Activated CD4-positive, alpha-beta T cell treated with anti-CD3 and anti-CD28 coated beads, Interleukin-2, amount 10 ng/mL, durations not matched to agents 24 days and 14 days (primary cell): ENCODE measurements around the gene MAN1C1. TPM values are rescaled to one million over a fixed set of nuclear protein-coding genes. Genes with fewer than 3 reads are reported as not detected.
"Not testable (repeated sequence)": the region's sequence is repeated elsewhere in the genome, so short reads cannot be mapped to it uniquely, and the experiment has no call there.

Experiments used
- DNase-seq: peaks from one replicate; pipeline ENCODE4 v3.0.0; 2022
- H3K27ac Mint-ChIP-seq: one replicate; pipeline ENCODE4 v1.8.0; 2022; ENCODE audit warnings: mild to moderate bottlenecking, mixed read lengths
- H3K27me3 Mint-ChIP-seq: one replicate; pipeline ENCODE4 v1.8.0; 2022; ENCODE audit warnings: mixed read lengths
- H3K36me3 Mint-ChIP-seq: one replicate; pipeline ENCODE4 v1.8.0; 2022; ENCODE audit warnings: low read depth, mild to moderate bottlenecking, mixed read lengths
- H3K4me1 Mint-ChIP-seq: one replicate; pipeline ENCODE4 v1.8.0; 2021; ENCODE audit warnings: mixed read lengths
- H3K4me3 Mint-ChIP-seq: one replicate; pipeline ENCODE4 v1.8.0; 2022; ENCODE audit warnings: mild to moderate bottlenecking, moderate library complexity, mixed read lengths
- H3K9me3 Mint-ChIP-seq: one replicate; pipeline ENCODE4 v1.8.0; 2021; ENCODE audit warnings: mixed read lengths
- intact Hi-C: fragments of 100-400 bp; cut with micrococcal nuclease; formaldehyde crosslinking; loops from one replicate; pipeline ENCODE4 v1.15.1; 2023
- total RNA-seq: library from RNA; stranded (reverse); gene quantifications from 2 replicates; pipeline ENCODE4 v1.2.3, GENCODE V29; 2022

The MAN1C1 gene
- total RNA-seq, 1 donor from 2014 or later = 2.9 TPM

DNA sequence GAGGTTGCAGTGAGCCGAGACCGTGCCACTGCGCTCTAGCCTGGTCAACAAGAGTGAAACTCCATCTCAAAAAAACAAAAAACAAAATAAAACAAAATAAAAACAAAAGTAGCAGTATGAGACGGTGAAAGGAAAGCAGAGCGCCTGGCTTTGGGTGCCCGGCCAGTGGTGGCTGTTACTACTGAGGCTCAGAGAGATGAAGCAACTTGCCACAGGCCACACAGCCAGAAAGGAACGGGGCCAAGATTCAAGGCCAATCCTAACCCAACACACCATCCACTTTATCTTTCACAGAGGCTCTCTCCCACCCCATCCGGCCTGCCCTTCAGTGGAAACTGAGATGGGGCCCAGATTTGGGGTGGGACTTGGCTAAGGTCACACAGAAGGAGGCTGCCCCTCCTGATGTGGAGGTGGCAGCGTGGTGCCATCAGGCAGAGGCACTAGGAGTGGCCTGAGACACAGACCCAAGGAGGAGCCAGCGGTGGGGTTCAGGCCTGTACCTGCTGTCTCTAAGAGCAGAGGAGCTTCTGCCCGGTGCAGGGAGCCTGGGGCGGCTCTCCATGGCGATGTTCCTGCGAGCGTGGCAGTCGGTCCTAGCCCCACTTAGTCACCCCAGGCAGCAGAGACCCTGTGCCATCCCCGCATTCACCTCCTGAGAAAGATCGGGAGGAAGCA, 40.0 kb upstream of the MAN1C1 start:
- no peak overlapping the region for H3K27ac Mint-ChIP-seq
- no peak for DNase-seq
- H3K27me3 Mint-ChIP-seq = peaks cover 2% of the 10 kb centered on the region
- intact Hi-C loops = no loop called here
- peaks cover 1% of the 10 kb centered on the region for H3K4me1 Mint-ChIP-seq
- H3K9me3 Mint-ChIP-seq = no peaks in the 10 kb centered on the region
- H3K4me3 Mint-ChIP-seq = no peak overlapping the region
- no peaks in the 10 kb centered on the region for H3K36me3 Mint-ChIP-seq

- intact Hi-C loops = no loop called here
- no peak for DNase-seq
- no peaks in the 10 kb centered on the region for H3K36me3 Mint-ChIP-seq
- H3K4me1 Mint-ChIP-seq = peaks cover 1% of the 10 kb centered on the region
- H3K9me3 Mint-ChIP-seq = no peaks in the 10 kb centered on the region
- H3K4me3 Mint-ChIP-seq = no peak overlapping the region
- H3K27ac Mint-ChIP-seq = no peak overlapping the region
- H3K27me3 Mint-ChIP-seq = peaks cover 2% of the 10 kb centered on the region
Observed at GRCh38 chr1:25577134-25577920, 39.3 kb upstream of the MAN1C1 start.

GRCh38 chr1:25579292-25580252, 37.0 kb upstream of the MAN1C1 start:
- Mint-ChIP-seq H3K4me1 (no peaks in the 10 kb centered on the region), H3K27ac (no peak overlapping the region), H3K9me3 (no peaks in the 10 kb centered on the region), H3K4me3 (no peak overlapping the region), H3K27me3 (peaks cover 10% of the 10 kb centered on the region), H3K36me3 (no peaks in the 10 kb centered on the region)
- no peak for DNase-seq
- intact Hi-C loops = no loop called here

- Mint-ChIP-seq H3K4me1 (no peaks in the 10 kb centered on the region), H3K4me3 (no peak overlapping the region), H3K27ac (no peak overlapping the region)
Observed at GRCh38 chr1:25580927-25581326, 35.7 kb upstream of the MAN1C1 start.

GRCh38 chr1:25581764-25582163, 34.8 kb upstream of the MAN1C1 start:
- no peak for DNase-seq
- intact Hi-C loops = no loop called here
- Mint-ChIP-seq H3K4me3 (no peak overlapping the region), H3K36me3 (no peaks in the 10 kb centered on the region), H3K9me3 (no peaks in the 10 kb centered on the region), H3K4me1 (no peaks in the 10 kb centered on the region), H3K27ac (no peak overlapping the region), H3K27me3 (peaks cover 15% of the 10 kb centered on the region)

More at GRCh38 chr1:25580927-25581326, 35.7 kb upstream of the MAN1C1 start:
- DNase-seq = no peak
- Mint-ChIP-seq H3K36me3 (no peaks in the 10 kb centered on the region), H3K9me3 (no peaks in the 10 kb centered on the region), H3K27me3 (peaks cover 15% of the 10 kb centered on the region)
- intact Hi-C loops = no loop called here

GRCh38 chr1:25583519-25584370, 32.8 kb upstream of the MAN1C1 start:
- Mint-ChIP-seq H3K36me3 (no peaks in the 10 kb centered on the region), H3K4me3 (no peak overlapping the region), H3K27me3 (peaks cover 20% of the 10 kb centered on the region), H3K4me1 (no peaks in the 10 kb centered on the region), H3K27ac (no peak overlapping the region), H3K9me3 (no peaks in the 10 kb centered on the region)
- intact Hi-C loops = no loop called here
- no peak for DNase-seq

DNA sequence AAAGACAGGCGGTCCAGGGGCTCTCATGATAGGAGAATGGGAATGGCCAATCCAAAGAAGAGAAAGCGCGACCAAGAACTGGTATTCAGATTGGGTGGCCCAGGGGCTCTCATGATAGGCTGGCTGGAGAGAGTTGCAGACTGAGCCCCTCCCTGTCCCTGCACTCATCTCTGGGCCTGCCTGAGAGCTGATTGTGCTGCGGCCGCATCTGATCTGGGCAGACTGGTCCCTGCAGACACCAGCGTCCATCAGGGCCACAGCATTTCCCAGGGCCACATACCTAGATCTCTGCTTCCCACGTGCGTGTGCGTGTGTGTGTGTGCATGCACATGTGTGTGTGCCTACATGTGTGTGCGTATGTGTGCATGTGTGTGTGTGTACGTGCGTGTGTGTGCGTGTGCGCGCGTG, 30.4 kb upstream of the MAN1C1 start:
- Mint-ChIP-seq H3K4me3 (no peak overlapping the region), H3K36me3 (no peaks in the 10 kb centered on the region), H3K27ac (no peak overlapping the region), H3K27me3 (peaks cover 29% of the 10 kb centered on the region), H3K4me1 (no peaks in the 10 kb centered on the region), H3K9me3 (no peaks in the 10 kb centered on the region)
- intact Hi-C loops = no loop called here
- no peak for DNase-seq

- intact Hi-C loops = no loop called here
- Mint-ChIP-seq H3K27me3 (peaks cover 29% of the 10 kb centered on the region), H3K36me3 (no peaks in the 10 kb centered on the region), H3K27ac (no peak overlapping the region), H3K9me3 (no peaks in the 10 kb centered on the region), H3K4me1 (no peaks in the 10 kb centered on the region), H3K4me3 (no peak overlapping the region)
- DNase-seq = no peak
Observed at GRCh38 chr1:25587290-25587689, 29.3 kb upstream of the MAN1C1 start.

- H3K27me3 Mint-ChIP-seq = peaks cover 29% of the 10 kb centered on the region
- H3K27ac Mint-ChIP-seq, H3K4me3 Mint-ChIP-seq, H3K36me3 Mint-ChIP-seq, DNase-seq, H3K4me1 Mint-ChIP-seq, intact Hi-C loops, H3K9me3 Mint-ChIP-seq: not testable (repeated sequence)
Observed at GRCh38 chr1:25588224-25588623, 28.4 kb upstream of the MAN1C1 start.

GRCh38 chr1:25588786-25589185, 27.8 kb upstream of the MAN1C1 start:
- H3K9me3 Mint-ChIP-seq, H3K27ac Mint-ChIP-seq, H3K4me1 Mint-ChIP-seq, DNase-seq, H3K36me3 Mint-ChIP-seq, H3K4me3 Mint-ChIP-seq, intact Hi-C loops: not testable (repeated sequence)
- H3K27me3 Mint-ChIP-seq = peaks cover 26% of the 10 kb centered on the region

DNA sequence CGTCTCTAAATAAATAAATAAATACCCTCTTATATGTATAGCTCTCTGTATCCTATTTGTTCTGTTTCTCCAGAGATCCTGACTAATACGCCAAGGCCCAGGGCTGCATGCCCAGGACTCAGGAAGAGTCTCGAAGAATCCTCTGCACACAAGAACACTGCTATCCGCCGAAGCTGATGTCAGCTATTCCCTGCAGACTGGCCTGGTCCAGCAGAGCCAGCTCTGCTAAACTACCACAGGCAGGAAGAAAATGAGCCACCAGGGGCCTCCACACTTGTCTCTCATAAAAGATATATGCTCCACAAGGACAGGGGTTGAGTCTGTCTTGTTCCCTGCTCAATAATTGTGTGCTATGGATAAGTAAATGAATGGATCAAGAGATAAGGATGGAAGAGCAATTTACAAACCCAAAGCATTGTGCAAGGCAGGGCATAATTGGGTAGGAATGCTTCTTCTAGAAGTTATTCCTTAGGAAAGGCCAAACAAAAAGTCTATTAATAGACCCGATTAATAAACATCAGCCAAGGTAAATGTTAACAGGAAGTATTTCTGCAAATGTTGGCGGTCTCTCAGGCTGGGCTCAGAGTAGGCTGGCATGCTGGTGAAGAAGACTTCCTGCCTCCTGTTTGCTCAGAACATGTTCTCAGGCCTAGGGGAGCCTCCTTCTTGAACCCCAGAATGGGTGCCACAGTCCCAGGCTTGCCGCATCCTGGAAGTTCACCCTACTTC, 26.3 kb upstream of the MAN1C1 start:
- Mint-ChIP-seq H3K36me3 (no peaks in the 10 kb centered on the region), H3K4me3 (no peak overlapping the region), H3K4me1 (no peaks in the 10 kb centered on the region), H3K27me3 (peaks cover 26% of the 10 kb centered on the region), H3K27ac (no peak overlapping the region), H3K9me3 (peaks cover 5% of the 10 kb centered on the region)
- intact Hi-C loops = no loop called here
- DNase-seq = no peak

GRCh38 chr1:25593861-25594260, 22.7 kb upstream of the MAN1C1 start:
- H3K4me3 Mint-ChIP-seq = no peak overlapping the region
- no peak for DNase-seq
- H3K9me3 Mint-ChIP-seq = peaks cover 5% of the 10 kb centered on the region
- no peaks in the 10 kb centered on the region for H3K4me1 Mint-ChIP-seq
- intact Hi-C loops = no loop called here
- peaks cover 32% of the 10 kb centered on the region for H3K27me3 Mint-ChIP-seq
- no peaks in the 10 kb centered on the region for H3K36me3 Mint-ChIP-seq
- no peak overlapping the region for H3K27ac Mint-ChIP-seq

DNA sequence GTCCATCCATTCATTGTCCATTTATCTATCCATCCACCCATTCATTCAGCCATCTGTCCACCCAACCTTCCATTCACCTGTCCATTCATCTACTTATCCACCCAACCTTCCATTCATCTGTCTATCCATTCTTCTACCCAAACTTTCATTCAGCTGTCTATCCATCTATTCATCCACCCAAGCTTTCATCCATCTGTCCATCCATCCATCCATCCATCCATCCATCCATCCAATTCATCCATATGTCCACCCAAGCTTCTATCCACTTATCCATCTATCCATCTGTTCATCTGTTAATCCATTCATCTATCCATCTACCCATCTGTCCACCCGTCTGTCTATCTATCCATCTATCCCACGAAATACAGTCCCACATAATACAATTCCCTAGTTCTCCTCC, 21.6 kb upstream of the MAN1C1 start:
- no peak for DNase-seq
- H3K36me3 Mint-ChIP-seq = no peaks in the 10 kb centered on the region
- H3K4me1 Mint-ChIP-seq = no peaks in the 10 kb centered on the region
- H3K4me3 Mint-ChIP-seq = no peak overlapping the region
- no peak overlapping the region for H3K27ac Mint-ChIP-seq
- H3K9me3 Mint-ChIP-seq = peaks cover 5% of the 10 kb centered on the region
- intact Hi-C loops = no loop called here
- peaks cover 37% of the 10 kb centered on the region for H3K27me3 Mint-ChIP-seq
